ENCODE data around the gene SIRT6. TPM values are rescaled to one million over a fixed set of nuclear protein-coding genes. Genes with fewer than 3 reads are reported as not detected.

SIRT6 gene
- total RNA-seq, 1 donor from 2014 or later, result 18.1 TPM

- peaks cover 34% of the 10 kb centered on the region for H3K4me1 ChIP-seq
- peaks cover 9% of the 10 kb centered on the region for H3K36me3 ChIP-seq
- no peaks in the 10 kb centered on the region for H3K9me3 ChIP-seq
- DNase-seq, result no peak
- no peak for TF ChIP-seq CTCF (IDR thresholded peaks at IDR 0.05)
- H3K27me3 ChIP-seq (ENCODE audit: low read depth), result peaks cover 4% of the 10 kb centered on the region
- H3K4me3 ChIP-seq, result no peak overlapping the region
- H3K27ac ChIP-seq, result no peak overlapping the region
- intact Hi-C loops (cut with DNase I), result no loop called here
- ATAC-seq, result no peak
Measured at GRCh38 chr19:4184718-4185352, 2.5 kb upstream of the SIRT6 start.

- H3K27ac ChIP-seq, result no peak overlapping the region
- no peaks in the 10 kb centered on the region for H3K9me3 ChIP-seq
- ATAC-seq, result no peak
- peaks cover 16% of the 10 kb centered on the region for H3K36me3 ChIP-seq
- intact Hi-C loops (cut with DNase I), result no loop called here
- H3K4me1 ChIP-seq, result peaks cover 34% of the 10 kb centered on the region
- H3K4me3 ChIP-seq, result no peak overlapping the region
- peak; percentile 54 for DNase-seq
- H3K27me3 ChIP-seq (ENCODE audit: low read depth), result peaks cover 4% of the 10 kb centered on the region
- TF ChIP-seq CTCF (IDR thresholded peaks at IDR 0.05), result no peak
Measured at GRCh38 chr19:4183967-4184717, 1.8 kb upstream of the SIRT6 start.

GRCh38 chr19:4181053-4181508 lies 1.3 kb downstream of the SIRT6 start:
- no peak overlapping the region for H3K27ac ChIP-seq
- peak overlapping the region; percentile 94 for H3K4me3 ChIP-seq
- no peaks in the 10 kb centered on the region for H3K9me3 ChIP-seq
- peaks cover 44% of the 10 kb centered on the region for H3K36me3 ChIP-seq
- intact Hi-C loops (cut with DNase I), result no loop called here
- ATAC-seq (no peak), DNase-seq (no peak)
- TF ChIP-seq CTCF (IDR thresholded peaks at IDR 0.05), result no peak
- H3K4me1 ChIP-seq, result peaks cover 30% of the 10 kb centered on the region
- H3K27me3 ChIP-seq (ENCODE audit: low read depth), result no peaks in the 10 kb centered on the region

GRCh38 chr19:4178990-4179389 lies 3.4 kb downstream of the SIRT6 start:
- H3K9me3 ChIP-seq, result no peaks in the 10 kb centered on the region
- DNase-seq (no peak), ATAC-seq (no peak)
- intact Hi-C loops (cut with DNase I), result no loop called here
- H3K27ac ChIP-seq, result no peak overlapping the region
- H3K4me3 ChIP-seq, result no peak overlapping the region
- peaks cover 27% of the 10 kb centered on the region for H3K4me1 ChIP-seq
- no peaks in the 10 kb centered on the region for H3K27me3 ChIP-seq (ENCODE audit: low read depth)
- peaks cover 60% of the 10 kb centered on the region for H3K36me3 ChIP-seq
- no peak for TF ChIP-seq CTCF (IDR thresholded peaks at IDR 0.05)

GRCh38 chr19:4177146-4177545 lies 5.2 kb downstream of the SIRT6 start:
- Histone ChIP-seq H3K27me3 (ENCODE audit: low read depth) (peaks cover 5% of the 10 kb centered on the region), H3K9me3 (no peaks in the 10 kb centered on the region), H3K36me3 (peaks cover 60% of the 10 kb centered on the region), H3K27ac (no peak overlapping the region), H3K4me3 (no peak overlapping the region), H3K4me1 (peaks cover 16% of the 10 kb centered on the region)
- TF ChIP-seq CTCF (IDR thresholded peaks at IDR 0.05), result no peak
- intact Hi-C loops (cut with DNase I), result no loop called here
- no peak for DNase-seq
- ATAC-seq, result no peak
